8988T (cell line): ENCODE data around the gene ZCCHC9.
"Not testable (repeated sequence)": the region's sequence is repeated elsewhere in the genome, so short reads cannot be mapped to it uniquely, and the experiment has no call there.

Experiments used
- DNase-seq: peaks from one replicate; pipeline ENCODE4 v3.0.0; 2011

ZCCHC9 gene

DNA sequence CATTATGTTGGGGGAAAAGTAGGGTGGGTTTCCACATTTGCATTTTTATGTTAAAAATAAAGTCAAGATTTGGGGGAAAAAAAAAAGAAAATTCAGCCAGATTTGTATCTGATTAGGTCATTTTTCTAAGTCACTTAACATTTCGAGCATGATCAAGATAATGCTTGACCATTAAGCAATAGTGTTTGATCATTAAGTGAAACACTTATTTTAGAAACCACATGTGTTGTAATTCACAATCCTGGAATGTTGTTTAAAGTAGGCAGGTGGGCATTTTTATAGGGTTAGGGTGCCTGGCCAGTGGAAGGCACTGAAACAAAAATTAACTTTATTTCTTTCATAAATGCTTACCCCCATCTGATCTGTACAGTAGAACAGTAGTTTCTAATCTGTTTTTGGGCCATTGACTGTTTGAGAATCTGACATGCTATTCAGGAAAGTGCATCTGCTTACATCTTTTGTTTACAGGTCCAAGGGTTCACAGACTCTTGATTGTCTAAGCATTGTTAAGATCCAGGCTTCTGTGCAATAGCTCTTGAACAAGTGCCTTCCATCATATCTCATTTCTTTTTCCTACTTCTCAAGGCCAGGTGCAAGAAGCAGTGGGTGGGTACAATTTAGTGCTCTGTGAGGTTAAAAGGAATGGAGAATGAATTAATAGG is 9.1 kb downstream of the ZCCHC9 start:
- DNase-seq = no peak

DNA sequence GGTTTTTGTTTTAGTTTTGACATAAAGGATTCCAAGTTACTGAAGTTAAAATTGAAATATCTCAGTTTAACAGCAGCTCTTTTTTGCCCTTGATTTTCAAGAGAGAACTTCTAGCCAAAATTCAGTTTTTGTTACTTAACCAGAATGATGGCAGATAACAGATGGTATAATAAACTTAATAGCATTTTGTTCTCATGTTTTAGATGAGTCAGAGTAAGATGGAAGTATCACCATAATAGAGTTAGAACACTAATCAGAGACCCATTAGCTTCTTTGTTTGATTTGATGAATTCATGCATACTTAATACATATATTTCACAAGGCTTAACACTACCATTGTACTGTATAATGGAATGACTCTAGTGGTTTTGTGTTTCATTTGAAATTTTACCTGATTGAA is 11.9 kb downstream of the ZCCHC9 start:
- DNase-seq = no peak

GRCh38 chr5:81313686-81314085 is 12.3 kb downstream of the ZCCHC9 start:
- DNase-seq = no peak

DNA sequence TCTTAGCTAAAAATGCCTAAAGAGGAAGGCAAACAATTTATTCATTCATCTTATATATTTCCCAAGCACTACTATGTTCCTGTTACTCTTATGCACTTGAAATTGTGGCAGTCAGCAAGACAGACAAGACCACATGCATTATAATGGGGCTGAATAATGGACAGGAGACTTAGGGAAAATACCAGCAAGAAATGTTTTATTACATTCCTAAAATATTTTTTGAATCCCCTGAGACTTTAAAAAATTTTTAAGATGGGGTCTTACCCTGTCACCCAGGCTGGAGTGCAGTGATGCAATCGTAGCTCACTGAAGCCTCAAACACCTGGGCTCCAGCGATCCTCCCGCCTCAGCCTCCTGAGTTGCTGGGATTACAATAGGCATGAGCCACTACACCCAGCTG is 13.2 kb downstream of the ZCCHC9 start:
- no peak for DNase-seq

- no peak for DNase-seq
These were observed 13.9 kb downstream of the ZCCHC9 start for GRCh38 chr5:81315336-81315735.

- no peak for DNase-seq
These were observed 14.4 kb downstream of the ZCCHC9 start for GRCh38 chr5:81315830-81316229.

- DNase-seq = no peak
These were observed 15.2 kb downstream of the ZCCHC9 start for GRCh38 chr5:81316571-81316970.

DNA sequence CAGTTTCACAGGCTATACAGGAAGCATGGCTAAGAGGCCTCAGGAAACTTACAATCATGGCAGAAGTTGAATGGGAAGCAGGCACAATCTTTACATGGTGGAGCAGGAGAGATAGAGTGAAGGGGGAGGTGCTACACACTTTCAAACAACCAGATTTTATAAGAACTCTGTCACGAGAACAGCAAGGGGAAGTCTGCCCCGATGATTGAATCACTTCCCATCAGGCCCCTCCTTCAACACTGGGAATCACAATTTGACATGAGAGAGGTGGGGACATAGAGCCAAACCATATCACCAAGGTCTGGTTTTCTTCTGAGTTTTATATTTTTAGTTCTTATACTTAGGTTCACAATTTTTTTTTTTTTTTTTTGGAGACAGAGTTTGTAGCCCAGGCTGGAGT is 16.1 kb downstream of the ZCCHC9 start:
- DNase-seq = no peak

GRCh38 chr5:81326554-81326953 is 25.2 kb downstream of the ZCCHC9 start:
- no peak for DNase-seq

DNA sequence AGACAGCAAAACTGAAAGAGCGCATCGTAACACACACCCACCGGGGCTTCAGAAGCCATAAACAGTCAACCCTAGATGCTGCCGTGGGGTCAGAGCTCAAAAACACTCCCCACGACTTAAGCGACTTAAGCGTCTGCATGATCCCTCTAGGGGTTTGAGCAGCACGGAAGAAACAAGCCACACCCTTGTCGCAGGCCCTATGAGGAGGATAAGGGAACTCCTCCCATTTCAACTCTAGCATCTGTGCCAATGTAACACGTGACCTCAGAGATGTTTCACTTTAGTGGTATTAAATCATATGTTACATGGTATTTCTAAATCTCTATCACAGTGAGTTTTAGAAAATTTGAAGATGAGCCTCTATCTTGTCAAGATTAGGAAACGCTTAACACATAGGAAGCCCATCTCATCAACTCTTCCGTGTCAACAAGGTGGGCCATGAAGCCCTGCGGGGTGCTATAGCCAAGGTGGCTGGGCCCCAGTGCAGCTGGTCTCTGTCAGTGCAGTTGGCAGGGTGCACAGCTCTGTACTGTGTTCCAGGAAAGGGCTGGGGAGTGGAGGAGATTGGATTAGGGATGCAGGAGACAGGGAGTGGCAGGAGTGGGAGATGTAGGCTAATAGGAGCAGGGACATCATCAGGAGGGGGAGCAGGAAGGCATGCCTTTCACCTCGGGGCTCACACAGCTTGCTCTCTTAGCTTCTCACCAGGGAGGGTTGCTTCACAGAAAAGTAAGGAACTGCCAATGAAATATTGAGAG is 33.1 kb downstream of the ZCCHC9 start:
- DNase-seq = no peak

DNA sequence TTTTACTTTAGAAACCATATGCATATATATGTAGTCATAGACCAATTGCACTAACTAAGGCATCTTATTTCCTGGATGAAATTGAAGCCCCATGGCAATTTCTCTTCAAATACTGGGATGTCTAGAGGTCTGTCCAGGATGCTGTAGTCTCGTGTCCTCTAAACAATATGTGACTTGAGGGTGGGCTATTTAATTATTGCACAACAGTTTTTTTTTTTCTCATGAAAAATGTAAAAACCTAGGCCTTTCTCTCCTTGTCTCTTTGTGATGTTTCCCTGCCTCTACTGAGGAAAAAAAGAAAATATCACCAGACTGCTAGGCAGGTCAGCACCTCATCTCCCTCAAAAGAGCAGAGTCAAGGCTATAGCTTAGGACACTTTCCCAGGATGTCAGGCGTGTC is 34.6 kb downstream of the ZCCHC9 start:
- no peak for DNase-seq

GRCh38 chr5:81336556-81336955 is 35.2 kb downstream of the ZCCHC9 start:
- no peak for DNase-seq

- no peak for DNase-seq
These were observed 36.4 kb downstream of the ZCCHC9 start for GRCh38 chr5:81337803-81338202.

GRCh38 chr5:81338213-81338612 is 36.8 kb downstream of the ZCCHC9 start:
- not testable (repeated sequence) for DNase-seq

GRCh38 chr5:81344736-81345135 is 43.3 kb downstream of the ZCCHC9 start:
- no peak for DNase-seq

DNA sequence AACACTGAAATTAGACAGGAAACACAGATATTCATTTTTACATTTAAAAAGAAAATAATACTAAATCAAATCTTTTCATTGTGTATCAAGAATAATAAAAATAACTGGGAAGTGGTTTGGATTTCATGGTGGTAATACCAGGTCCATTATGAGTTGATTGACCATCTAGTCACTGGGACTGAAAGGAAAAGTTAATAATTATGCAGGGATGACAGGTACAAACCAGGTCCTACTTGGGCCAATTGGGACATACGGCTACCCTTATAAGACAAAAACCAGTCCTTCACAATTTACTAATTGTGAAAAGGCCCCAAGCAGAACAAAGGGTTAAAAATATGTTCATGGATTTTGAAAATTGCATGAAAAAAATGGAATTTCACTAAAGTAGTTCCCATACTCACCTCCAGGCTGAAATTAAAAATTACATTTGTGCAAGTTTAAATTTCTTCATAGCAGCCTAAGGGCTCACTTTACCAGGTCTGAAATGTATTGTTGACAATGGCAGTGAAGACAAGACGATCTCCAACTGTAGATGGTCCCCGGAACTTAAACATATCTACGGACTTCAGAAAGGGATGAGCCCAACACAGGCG is 44.1 kb downstream of the ZCCHC9 start:
- DNase-seq = no peak

GRCh38 chr5:81349161-81349560 is 47.8 kb downstream of the ZCCHC9 start:
- DNase-seq = no peak

DNA sequence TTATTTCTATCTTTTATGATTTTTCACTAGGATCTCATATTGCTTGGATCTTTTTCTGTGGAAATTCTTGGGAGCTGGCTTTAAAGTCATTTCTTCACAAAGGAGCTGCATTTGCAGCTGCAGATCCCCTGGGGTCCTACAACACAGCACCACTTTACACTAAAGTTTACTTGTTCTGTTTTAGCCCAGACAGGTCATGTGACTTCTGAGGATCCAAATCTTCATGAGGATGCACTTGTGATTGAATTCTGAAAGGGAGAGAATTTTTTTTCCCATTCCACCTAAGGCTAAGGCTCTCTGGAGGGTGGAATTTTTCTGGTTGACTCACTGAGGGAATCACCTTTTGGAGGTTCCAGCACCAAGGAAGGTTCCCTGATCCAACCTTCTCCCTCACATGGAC is 49.1 kb downstream of the ZCCHC9 start:
- no peak for DNase-seq

DNA sequence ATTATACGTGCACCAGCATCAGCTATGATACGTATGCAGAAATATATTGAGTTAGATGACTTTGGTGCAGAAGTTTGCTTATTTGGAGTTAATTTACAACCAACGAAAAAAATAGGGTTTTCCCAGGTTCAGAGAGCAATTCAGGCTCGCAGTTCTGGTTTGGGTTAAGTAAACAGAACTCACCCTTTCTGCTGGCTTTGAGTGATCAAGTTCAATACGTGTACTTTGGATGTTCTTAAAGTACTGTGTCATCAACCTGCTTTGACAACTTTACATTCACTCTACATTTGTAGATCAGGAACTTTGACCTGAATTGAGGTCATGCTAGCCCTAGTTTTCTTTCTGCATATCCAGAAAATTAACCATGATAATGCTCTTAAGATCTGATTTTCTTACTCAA is 51.8 kb downstream of the ZCCHC9 start:
- no peak for DNase-seq

- DNase-seq = no peak
These were observed 52.7 kb downstream of the ZCCHC9 start for GRCh38 chr5:81354093-81354492.

DNA sequence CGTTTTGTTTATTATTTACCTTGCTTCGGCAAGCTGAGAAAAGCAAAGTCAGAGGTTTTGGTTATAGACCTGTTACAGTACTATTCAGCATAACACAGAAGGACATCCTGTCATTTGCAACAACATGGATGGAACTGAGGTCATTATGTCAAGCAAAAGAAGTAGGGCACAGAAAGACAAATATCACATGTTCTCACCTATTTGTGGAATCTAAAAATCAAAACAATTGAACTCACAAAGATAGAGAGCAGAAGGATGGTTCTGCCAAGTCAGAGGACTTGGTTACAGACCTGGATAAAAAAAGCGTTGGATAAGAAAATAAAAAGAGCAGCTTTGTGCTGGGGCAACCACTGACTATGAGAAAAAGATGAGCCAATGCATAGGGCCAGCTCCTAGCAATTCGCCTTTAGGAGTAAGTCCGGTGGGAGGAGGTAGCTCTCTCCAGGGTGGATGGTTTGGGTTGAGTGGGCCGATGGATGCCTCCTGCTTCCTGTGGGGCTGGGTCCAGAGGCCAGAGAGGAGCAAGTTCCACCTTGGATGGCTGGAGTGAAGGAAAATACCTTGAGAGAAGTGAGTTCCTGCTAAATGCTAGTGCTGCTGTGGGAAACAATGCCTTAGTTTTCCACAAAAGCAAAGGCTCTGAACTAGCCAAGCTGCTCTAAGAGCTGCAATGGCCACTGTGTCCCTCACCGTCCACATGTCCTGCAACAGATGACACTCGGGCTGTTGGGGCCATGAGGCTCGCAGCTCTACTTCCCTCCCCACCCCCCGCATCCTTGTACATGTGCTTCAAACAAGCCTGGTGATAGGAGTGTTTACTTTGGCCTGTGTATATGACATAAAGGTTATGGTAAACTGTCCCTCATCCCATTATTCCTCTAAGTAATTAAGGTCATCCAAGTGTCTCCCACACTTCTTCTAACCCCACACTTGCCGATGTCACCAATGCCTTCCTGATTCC is 54.2 kb downstream of the ZCCHC9 start:
- DNase-seq = no peak

DNA sequence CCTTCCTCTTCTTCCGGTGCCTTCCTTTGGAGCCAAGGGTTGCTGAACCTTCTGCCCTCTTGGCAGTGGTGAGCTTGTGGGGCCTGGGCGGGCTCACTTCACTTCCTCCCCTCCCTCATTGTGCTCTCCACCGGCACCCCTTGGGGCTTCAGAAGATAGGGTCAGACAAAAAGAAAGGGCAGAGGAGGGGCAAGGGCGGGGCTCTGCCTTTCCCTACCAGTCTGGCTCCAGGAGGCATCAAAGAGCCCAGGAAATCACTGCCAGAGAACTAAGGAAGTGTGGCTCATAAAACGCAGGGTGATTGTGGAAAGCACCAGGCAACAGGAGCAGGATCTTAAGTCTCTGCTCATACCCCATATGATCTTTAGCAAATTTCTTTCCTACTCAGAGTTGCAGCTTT is 57.7 kb downstream of the ZCCHC9 start:
- no peak for DNase-seq

GRCh38 chr5:81359881-81360280 is 58.5 kb downstream of the ZCCHC9 start:
- DNase-seq = no peak
